Chondrocyte (in vitro differentiated cells): Measurements from ENCODE around the gene SDHD. TPM values are rescaled to one million over a fixed set of nuclear protein-coding genes. Genes with fewer than 3 reads are reported as not detected.
"Not testable (repeated sequence)": the region's sequence is repeated elsewhere in the genome, so short reads cannot be mapped to it uniquely, and the experiment has no call there.

Source experiments
- DNase-seq: peaks from one replicate; pipeline ENCODE4 v3.0.0; 2021; ENCODE audit warnings: mixed read lengths, low spot score
- H3K27ac Mint-ChIP-seq: one replicate; pipeline ENCODE4 v1.8.0; 2021; ENCODE audit warnings: mild to moderate bottlenecking, moderate library complexity, mixed read lengths; ENCODE audit not compliant: unreplicated experiment
- H3K27me3 Mint-ChIP-seq: 2 replicates; pipeline ENCODE4 v1.8.0; 2021; ENCODE audit warnings: low read depth, mixed read lengths
- H3K36me3 Mint-ChIP-seq: 2 replicates; pipeline ENCODE4 v1.8.0; 2021; ENCODE audit warnings: low read depth, mixed read lengths
- H3K4me1 Mint-ChIP-seq: 2 replicates; pipeline ENCODE4 v1.8.0; 2021; ENCODE audit warnings: low read depth, mild to moderate bottlenecking, mixed read lengths
- H3K4me3 Mint-ChIP-seq: one replicate; pipeline ENCODE4 v1.8.0; 2021; ENCODE audit warnings: mild to moderate bottlenecking, moderate library complexity, mixed read lengths; ENCODE audit not compliant: unreplicated experiment
- H3K9me3 Mint-ChIP-seq: 2 replicates; pipeline ENCODE4 v1.8.0; 2021; ENCODE audit warnings: low read depth, mixed read lengths
- CTCF ChIP-seq: fragments of 200-600 bp; sonication (generic); IDR thresholded peaks from 2 replicates; pipeline ENCODE4 v1.5.0; 2021; ENCODE audit warnings: antibody characterized with exemption, mild to moderate bottlenecking, moderate library complexity
- long read RNA-seq: library from polyadenylated mRNA; stranded (forward); transcript quantifications from one replicate; pipeline ENCODE4 v2.0.0, GENCODE V29; 2021
- total RNA-seq: library from RNA; stranded (reverse); gene quantifications from 3 replicates; pipeline ENCODE4 v1.2.1, GENCODE V29; 2021

Gene SDHD
- total RNA-seq, result 52.0 to 62.8 TPM (median 61.5 TPM) in 3 replicates
- long read RNA-seq, transcript SDHD-201 (4 exons, 1,439 nt), result major isoform, 99 of 101 reads
- long read RNA-seq, partial matches to known transcripts, result 0 of 101 reads
- long read RNA-seq, other reads (novel, unspliced or antisense), result 1 of 101 reads

- H3K27me3 Mint-ChIP-seq, result no peaks in the 10 kb centered on the region
- peak; percentile 71 for TF ChIP-seq CTCF
- H3K4me3 Mint-ChIP-seq, result peak within 1 kb of the TSS; percentile 100
- no peaks in the 10 kb centered on the region for H3K9me3 Mint-ChIP-seq
- peak; percentile 97 for DNase-seq
- peak within 1 kb of the TSS; percentile 98 for H3K27ac Mint-ChIP-seq
- peaks cover 38% of the 10 kb centered on the region for H3K36me3 Mint-ChIP-seq
- peaks cover 47% of the 10 kb centered on the region for H3K4me1 Mint-ChIP-seq
Observed at GRCh38 chr11:112086422-112087191, at the start of gene SDHD, which contains the start of gene TIMM8B. Gene SDHD, plus strand, starts transcription at chr11:112086873. Its CDS starts 35 bp downstream, at chr11:112086908. Gene TIMM8B, minus strand, starts transcription at chr11:112086756. Its CDS starts 33 bp downstream, at chr11:112086723.

- H3K4me3 Mint-ChIP-seq, result no peak overlapping the region
- no peak for TF ChIP-seq CTCF
- peaks cover 25% of the 10 kb centered on the region for H3K36me3 Mint-ChIP-seq
- no peaks in the 10 kb centered on the region for H3K27me3 Mint-ChIP-seq
- H3K27ac Mint-ChIP-seq, result no peak overlapping the region
- no peak for DNase-seq
- peaks cover 2% of the 10 kb centered on the region for H3K4me1 Mint-ChIP-seq
- no peaks in the 10 kb centered on the region for H3K9me3 Mint-ChIP-seq
Observed at GRCh38 chr11:112037527-112037926, 49.1 kb upstream of the SDHD start.

DNA sequence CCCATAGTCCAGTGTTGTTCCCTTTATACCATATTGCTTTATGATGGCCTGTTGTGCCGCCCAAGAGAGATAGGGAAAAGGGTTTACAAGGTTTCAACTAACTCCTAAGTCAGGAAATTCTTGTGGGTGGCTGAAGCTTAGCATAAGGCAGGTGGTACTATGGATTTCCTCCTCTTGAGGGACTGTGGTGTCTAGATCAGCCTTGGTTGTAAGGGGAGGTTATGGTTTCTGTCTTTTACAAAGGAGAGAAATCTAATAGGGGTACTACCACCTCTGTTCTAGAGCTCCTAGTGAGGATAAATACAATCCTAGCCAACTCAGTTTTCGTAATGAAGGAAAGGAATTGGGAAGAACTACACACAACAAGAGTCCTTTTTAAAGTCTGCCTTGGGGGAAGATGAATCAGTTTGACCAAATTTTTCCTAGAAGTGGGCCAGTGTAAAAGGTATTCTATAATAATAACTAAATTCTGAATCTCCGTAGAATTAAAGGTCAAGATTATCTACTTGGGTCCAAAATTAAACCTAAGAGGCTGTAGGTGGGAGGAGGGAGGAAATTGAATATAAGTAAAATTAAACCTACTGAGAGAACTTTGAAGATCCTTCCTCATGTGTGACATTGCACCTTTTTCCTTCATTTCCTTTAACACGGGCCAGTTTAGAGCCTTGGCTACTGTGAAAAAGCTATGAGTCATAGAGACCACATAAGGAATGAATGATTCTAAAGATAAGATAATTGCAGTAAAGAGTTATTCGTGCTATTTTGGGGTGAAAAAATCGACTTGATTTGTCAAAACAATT lies 44.3 kb upstream of the SDHD start:
- Mint-ChIP-seq H3K9me3 (peaks cover 1% of the 10 kb centered on the region), H3K36me3 (peaks cover 30% of the 10 kb centered on the region), H3K27me3 (no peaks in the 10 kb centered on the region), H3K4me1 (peaks cover 3% of the 10 kb centered on the region), H3K27ac (no peak overlapping the region), H3K4me3 (no peak overlapping the region)
- no peak for DNase-seq
- TF ChIP-seq CTCF, result no peak

- H3K27ac Mint-ChIP-seq, result no peak overlapping the region
- TF ChIP-seq CTCF, result no peak
- DNase-seq, result no peak
- H3K9me3 Mint-ChIP-seq, result peaks cover 3% of the 10 kb centered on the region
- H3K4me3 Mint-ChIP-seq, result no peak overlapping the region
- H3K36me3 Mint-ChIP-seq, result peaks cover 33% of the 10 kb centered on the region
- H3K27me3 Mint-ChIP-seq, result no peaks in the 10 kb centered on the region
- H3K4me1 Mint-ChIP-seq, result peaks cover 3% of the 10 kb centered on the region
Observed at GRCh38 chr11:112042961-112043304, 43.7 kb upstream of the SDHD start.

DNA sequence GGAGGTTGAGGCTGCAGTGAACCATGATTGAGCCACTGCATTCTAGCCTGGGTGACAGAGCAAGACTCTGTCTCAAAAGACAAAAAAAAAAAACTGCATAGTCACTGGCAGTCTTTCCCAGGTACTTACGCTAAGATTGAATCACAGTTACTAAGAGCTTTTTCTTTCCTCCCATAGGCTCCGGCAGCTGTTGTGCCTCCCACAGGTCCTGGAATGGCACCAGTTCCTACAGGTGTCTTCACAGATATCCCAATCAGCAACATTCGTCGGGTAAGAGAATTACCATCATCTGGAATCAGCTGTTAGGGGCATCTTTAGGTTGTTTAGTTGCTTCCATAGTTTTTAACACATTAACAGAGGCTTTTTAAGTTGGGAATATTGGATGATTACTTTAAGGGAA lies 41.7 kb upstream of the SDHD start:
- Mint-ChIP-seq H3K36me3 (peaks cover 28% of the 10 kb centered on the region), H3K27ac (no peak overlapping the region), H3K27me3 (no peaks in the 10 kb centered on the region)

DNA sequence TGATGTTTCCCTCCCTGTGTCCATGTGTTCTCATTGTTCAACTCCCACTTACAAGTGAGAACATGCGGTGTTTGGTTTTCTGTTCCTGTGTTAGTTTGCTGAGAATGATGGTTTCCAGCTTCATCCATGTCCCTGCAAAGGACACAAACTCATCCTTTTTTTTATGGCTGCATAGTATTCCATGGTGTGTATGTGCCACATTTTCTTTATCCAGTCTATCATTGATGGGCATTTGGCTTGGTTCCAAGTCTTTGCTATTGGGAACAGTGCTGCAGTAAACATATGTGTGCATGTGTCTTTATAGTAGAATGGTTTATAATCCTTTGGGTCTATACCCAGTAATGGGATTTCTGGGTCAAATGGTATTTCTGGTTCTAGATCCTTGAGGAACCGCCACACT lies 40.0 kb upstream of the SDHD start:
- not testable (repeated sequence) for H3K9me3 Mint-ChIP-seq, DNase-seq, H3K4me3 Mint-ChIP-seq, H3K27me3 Mint-ChIP-seq, H3K27ac Mint-ChIP-seq
- Mint-ChIP-seq H3K4me1 (peaks cover 17% of the 10 kb centered on the region), H3K36me3 (peaks cover 28% of the 10 kb centered on the region)

More for the DNA sequence above, 41.7 kb upstream of the SDHD start:
- H3K9me3 Mint-ChIP-seq, result peaks cover 3% of the 10 kb centered on the region
- TF ChIP-seq CTCF, result no peak
- DNase-seq, result no peak
- peaks cover 17% of the 10 kb centered on the region for H3K4me1 Mint-ChIP-seq
- no peak overlapping the region for H3K4me3 Mint-ChIP-seq

DNA sequence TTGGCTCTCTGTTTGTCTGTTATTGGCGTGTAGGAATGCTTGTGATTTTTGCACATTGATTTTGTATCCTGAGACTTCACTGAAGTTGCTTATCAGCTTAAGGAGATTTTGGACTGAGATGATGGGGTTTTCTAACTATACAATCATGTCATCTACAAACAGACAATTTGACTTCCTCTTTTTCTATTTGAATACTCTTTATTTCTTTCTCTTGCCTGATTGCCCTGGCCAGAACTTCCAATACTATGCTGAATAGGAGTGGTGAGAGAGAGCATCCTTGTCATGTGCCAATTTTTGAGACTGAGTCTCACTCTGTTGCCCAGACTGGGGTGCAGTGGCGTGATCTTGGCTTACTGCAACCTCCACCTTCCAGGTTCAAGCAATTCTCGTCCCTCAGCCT lies 38.4 kb upstream of the SDHD start:
- Mint-ChIP-seq H3K4me1 (peaks cover 14% of the 10 kb centered on the region), H3K27ac (peak overlapping the region; percentile 97), H3K36me3 (peaks cover 30% of the 10 kb centered on the region)
- H3K27me3 Mint-ChIP-seq, H3K9me3 Mint-ChIP-seq, H3K4me3 Mint-ChIP-seq, DNase-seq: not testable (repeated sequence)
